Non-pigmented ciliary epithelial cell (primary cell): ENCODE results near the gene GTF2H4.
"Not testable (repeated sequence)": the region's sequence is repeated elsewhere in the genome, so short reads cannot be mapped to it uniquely, and the experiment has no call there.

Experiments used
- DNase-seq: peaks from one replicate; pipeline ENCODE4 v3.0.0-alpha.2; 2010; ENCODE audit warnings: low read depth

The GTF2H4 gene

DNA sequence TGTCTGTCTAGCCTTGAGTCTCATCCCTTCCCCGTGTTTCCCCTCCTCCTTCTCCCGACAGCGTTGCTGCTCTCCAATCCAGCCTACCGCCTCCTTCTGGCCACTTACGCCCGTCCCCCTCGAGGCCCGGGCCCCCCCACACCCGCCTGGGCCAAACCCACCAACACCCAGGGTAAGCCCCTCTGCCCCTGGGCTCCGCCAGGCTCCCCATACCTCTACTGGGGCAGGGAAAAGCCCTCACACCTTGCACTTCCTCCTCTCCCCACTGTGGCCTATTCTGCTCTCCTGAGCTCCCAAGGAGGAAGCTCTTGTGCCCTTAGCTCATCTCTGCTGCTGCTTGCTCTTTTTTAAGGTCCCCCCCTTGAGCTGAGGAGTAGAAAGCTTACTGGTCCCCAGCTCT, 12.7 kb upstream of the GTF2H4 start:
- DNase-seq: no peak

GRCh38 chr6:30896541-30896940, 11.5 kb upstream of the GTF2H4 start:
- DNase-seq: no peak

GRCh38 chr6:30897882-30898281, 10.1 kb upstream of the GTF2H4 start:
- DNase-seq: no peak

DNA sequence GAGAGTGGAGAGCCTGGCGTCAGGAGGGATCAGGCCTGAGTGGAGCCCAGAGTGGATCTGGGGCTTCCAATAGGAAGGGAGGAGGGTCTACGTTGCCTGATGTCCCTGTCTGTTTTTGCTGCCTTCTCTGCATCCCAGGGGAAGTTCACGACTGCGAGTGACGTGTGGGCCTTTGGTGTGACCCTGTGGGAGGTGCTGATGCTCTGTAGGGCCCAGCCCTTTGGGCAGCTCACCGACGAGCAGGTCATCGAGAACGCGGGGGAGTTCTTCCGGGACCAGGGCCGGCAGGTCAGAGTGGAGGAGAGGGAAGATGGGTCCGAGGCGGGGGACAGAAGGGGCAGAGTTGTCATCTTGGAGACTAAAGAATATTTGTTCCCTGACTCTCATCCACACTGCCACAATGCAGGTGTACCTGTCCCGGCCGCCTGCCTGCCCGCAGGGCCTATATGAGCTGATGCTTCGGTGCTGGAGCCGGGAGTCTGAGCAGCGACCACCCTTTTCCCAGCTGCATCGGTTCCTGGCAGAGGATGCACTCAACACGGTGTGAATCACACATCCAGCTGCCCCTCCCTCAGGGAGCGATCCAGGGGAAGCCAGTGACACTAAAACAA, 9.2 kb upstream of the GTF2H4 start:
- no peak for DNase-seq

DNA sequence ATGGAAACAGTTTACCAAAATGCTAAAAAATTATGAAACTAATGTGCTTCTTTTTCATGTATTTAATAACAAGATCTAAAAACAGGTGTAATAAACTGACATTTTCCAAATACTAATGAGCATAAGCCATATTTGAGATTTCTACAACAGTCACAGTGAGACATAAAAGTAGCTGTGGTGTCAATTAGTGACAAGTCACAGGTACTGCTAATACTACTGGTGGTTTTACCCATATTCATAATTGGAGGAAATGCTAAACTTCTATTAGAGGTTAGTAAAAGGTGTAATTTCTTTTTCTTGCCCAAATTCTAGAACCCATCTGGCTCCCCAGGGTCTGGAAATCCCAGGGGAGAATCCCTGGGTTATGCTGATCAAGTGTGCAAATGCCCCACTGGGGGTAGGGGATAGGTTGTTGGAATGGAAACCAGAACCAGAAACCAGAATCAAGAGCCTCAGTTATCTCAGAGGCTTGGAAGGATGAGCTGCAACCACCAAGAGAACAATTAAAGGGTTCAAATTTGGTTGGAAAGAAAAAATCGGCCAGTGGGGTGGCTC, 7.1 kb upstream of the GTF2H4 start:
- DNase-seq: no peak

DNA sequence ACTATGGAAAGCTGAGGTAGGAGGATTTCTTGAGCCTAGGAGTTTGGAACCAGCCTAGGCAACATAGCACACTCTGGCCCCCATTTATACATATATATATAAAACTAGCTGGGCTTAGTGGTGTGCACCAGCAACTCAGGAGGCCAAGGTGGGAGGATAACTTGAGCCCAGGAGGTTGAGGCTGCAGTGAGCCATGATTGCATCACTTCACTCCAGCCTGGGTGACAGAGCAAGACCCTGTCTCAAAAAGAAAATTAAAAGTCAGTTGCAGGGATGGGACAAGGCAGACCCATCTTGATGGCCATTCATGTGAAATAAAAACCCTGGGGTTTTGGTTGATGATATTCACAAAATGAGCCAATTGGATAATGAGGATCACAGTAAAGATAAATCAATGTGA, 6.6 kb upstream of the GTF2H4 start:
- no peak for DNase-seq

GRCh38 chr6:30902196-30902595, 5.8 kb upstream of the GTF2H4 start:
- DNase-seq: not testable (repeated sequence)

DNA sequence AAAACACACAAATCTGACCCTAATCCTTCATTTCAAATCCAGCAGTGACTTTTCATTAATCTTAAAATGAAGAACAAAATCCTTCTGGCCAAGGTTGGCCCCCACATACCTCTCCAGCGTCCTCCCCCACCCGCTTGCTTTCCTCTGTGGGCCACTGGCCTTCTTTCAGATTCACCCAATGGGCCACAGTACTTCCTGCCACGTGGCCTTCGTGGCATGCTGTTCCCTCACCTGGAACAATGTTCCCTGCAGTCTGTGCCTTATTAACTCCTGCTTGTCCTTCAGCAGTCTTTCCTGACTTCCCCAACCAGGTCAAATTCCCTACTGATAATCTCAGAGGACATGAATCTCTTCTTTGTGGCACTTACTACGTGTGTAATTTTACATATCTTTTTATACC, 5.3 kb upstream of the GTF2H4 start:
- DNase-seq: no peak

- DNase-seq: no peak
These were observed 4.8 kb upstream of the GTF2H4 start for GRCh38 chr6:30903236-30903635.

- DNase-seq: not testable (repeated sequence)
These were observed 683 bp upstream of the GTF2H4 start for GRCh38 chr6:30907290-30907757.

DNA sequence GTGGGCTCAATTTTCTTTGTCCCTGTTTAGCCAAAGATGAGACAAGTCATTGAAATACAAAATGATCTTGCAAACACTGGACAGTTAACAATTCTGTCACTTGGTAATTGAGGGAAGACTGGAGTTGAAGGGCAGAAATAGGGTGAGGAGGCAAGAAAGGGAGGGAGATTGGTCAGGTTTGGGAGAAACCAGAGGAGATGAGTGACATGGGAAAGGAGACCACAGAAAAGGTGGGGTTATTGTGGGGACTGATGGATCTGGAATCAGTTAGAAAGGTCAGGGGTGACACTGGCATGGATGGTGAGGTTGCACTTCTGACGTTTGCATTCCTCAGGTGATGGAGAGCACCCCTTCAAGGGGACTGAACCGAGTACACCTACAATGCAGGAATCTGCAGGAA, 693 bp downstream of the GTF2H4 start:
- no peak for DNase-seq

- not testable (repeated sequence) for DNase-seq
These were observed 2.5 kb downstream of the GTF2H4 start for GRCh38 chr6:30910473-30910872.

DNA sequence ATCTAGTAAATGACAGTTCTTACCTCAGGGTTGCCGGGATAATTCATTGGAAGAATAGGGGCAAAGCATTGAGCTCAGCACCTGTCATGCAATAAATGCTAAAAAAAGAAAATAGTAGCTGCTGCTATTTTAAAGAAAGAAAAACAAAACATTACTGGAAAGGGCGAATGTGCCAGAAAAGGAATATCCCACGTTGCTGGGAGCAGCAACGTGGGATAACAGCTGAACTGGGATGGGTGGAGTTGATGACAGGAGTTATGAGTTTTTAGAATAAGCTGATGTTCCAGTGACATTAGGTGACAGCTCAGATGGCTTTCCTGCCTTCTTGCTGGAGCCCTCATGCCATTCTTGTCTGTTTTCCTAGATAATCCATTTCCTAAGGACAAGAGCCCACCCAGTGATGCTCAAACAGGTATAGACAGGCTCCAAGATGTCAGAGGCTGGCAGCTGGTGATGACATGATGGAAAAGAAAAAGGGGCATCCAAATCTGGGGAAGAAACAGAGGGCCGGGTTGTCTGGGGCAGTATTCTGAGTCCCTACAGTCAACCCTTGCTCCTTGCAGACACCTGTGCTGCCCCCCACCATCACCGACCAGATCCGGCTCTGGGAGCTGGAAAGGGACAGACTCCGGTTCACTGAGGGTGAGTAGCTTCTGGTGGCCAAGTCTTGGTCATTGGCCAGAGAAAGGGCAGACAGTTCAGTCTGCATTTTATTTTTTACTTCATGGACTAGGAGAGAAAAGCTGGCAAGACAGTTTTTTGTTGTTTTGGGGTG, 4.9 kb downstream of the GTF2H4 start:
- DNase-seq: no peak

GRCh38 chr6:30913721-30914075, 5.7 kb downstream of the GTF2H4 start:
- DNase-seq: no peak

DNA sequence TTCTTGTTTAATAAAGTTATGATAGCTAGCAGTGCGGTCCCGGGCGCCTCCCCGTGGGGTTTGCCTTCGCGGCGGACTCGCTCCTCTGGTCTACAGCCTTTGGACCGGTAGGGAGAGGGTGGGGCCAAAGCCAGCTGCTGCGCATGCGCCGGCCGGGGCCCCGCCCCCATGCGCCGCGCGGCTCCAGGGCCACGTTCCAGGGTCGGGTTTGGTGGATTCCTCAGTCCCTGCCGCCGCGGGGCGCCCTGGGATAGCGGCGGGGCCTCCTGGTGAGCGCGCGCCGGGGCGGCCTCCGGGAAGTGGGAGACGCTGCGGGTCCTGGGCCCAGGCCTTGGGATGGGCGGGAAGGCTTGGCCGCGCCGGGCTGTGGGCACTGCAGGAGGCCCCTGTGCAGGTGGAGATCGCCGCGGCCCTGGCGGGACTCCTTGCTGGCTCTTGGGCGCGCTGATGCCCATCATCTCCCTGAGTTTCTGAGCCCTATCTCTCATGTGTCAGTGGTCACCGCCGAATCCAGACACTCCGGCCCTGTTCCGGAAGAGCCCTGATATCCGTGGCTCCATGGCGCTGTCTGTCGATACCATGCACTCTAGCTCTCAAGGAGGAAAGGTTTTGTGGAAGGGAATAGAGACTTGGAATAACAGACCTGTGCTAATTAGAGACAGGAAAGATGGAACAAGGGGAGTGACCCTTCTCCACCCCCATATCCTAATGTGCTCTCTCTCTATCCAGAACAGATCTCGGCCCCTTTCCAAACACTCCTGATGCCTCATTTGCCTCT, 6.3 kb downstream of the GTF2H4 start, which contains the start of gene VARS2:
VARS2 (plus strand) TSS at position 163 of the 778 bp plus-strand sequence; CDS start at position 762, 599 bp downstream.
- no peak for DNase-seq

DNA sequence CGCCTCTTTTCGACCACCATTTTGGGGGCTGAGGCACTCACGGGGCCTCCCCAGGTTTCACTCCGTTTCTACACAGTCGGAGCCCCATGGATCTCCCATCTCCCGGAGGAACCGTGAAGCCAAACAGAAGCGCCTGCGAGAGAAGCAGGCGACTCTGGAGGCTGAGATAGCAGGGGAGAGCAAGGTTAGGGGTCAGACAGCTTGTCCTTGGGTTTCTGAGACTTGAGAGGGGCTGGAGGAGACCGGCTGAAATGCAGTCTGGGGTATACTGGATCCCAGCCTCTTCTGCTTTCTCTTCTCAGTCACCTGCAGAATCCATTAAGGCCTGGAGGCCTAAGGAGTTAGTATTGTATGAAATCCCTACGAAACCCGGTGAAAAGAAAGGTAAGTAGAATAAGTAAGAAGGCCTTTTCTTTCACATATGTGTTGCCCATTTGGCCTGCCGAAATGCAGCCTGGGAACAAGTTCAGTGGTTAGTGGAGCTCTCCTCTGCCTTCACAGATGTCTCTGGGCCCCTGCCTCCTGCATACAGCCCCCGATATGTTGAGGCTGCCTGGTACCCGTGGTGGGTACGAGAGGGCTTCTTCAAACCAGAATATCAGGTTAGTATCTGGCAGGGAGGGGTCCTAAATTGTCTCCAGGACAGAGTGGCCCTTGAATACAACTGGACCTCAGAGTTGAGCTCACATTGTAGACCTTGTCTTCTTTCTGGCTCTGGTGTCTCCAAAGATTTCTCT, 7.0 kb downstream of the GTF2H4 start:
- no peak for DNase-seq

DNA sequence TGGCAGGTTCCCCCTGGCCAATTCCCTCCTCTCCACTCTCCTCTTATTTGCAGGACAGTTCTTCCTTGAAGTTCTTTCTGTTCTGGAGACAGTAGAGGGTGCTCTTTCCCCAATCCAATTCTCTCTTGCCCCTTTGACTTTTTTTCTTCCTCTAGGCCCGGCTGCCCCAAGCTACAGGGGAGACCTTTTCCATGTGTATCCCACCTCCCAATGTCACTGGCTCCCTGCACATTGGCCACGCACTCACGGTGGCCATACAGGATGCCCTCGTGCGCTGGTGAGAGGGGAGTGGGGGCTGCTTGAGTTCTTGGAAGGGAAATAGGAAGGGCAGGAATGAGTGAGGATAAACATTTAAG, 7.6 kb downstream of the GTF2H4 start:
- no peak for DNase-seq

DNA sequence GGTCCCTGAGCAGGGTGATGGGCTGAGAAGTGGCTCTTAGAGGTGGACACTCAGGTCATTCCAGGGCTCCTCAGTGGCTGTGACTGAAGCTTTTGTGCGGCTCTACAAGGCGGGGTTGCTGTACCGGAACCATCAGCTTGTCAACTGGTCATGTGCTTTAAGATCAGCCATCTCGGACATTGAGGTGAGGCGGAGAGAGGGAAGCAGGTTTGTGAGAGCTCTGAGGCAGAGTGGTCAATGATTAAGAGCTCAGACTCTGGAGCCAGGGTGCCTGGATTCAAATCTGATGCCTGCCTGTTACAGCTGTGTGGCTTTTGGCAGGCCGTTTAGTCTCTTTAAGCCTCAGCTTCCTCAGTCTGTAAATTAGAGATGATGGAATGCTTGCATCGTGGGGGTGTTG, 9.0 kb downstream of the GTF2H4 start:
- DNase-seq: no peak

- DNase-seq: no peak
These were observed 9.5 kb downstream of the GTF2H4 start for GRCh38 chr6:30917487-30917886.

DNA sequence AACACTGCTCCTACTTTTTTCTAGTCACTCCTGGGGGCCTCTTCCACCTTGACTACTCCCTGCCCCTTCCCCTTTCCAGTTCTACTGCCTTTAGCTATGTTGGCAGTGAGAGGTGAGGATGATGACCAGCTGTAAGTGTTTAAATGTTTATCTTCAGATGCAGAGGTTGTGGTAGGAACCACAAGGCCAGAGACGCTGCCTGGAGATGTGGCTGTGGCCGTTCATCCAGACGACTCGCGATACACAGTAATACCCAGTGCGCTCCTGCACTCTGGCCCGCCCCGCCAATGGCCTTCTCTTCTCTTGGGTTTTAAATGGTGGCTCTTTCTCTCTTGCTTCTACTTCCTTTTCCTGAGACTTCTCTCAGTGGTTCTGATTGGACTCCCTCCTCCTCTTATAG, 10.7 kb downstream of the GTF2H4 start:
- DNase-seq: no peak

- DNase-seq: no peak
These were observed 14.4 kb downstream of the GTF2H4 start for GRCh38 chr6:30922447-30922852.

DNA sequence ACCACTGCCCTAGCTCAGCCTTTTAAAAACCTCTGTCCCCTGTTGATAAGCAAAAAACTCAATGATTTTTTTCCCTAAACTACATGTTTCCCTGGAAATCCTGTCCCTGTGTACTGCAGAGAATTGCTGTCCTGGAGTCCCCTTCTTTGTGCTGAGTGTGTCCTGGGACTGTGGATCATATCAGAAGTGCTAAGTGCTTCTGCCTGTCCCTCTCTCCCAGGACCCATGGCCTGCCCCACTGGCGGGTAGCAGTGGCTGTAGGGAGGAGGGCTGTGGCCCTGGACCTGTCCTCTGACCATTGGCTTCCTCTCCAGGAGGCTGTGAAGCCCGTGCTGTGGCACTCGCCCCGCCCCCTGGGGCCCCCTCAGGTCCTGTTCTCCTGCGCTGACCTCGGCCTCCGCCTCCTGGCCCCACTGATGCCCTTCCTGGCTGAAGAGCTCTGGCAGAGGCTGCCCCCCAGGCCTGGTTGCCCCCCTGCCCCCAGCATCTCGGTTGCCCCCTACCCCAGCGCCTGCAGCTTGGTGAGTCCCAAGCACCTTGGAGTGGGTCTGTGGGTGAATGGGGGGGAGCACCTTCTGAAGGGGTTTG, 16.1 kb downstream of the GTF2H4 start:
- DNase-seq: not testable (repeated sequence)
